HG02884 (cell line): Measurements from ENCODE around the gene TTC22.

Source experiments
- ATAC-seq: cut with Tn5 transposase; IDR thresholded peaks from one replicate; pipeline ENCODE4 v1.9.1; 2021; ENCODE audit warnings: mild to moderate bottlenecking, moderate library complexity; ENCODE audit not compliant: unreplicated experiment

Gene TTC22

GRCh38 chr1:54835131-54835898, 34.2 kb upstream of the TTC22 start:
- no peak for ATAC-seq

- ATAC-seq: no peak
Observed at GRCh38 chr1:54834007-54834541, 33.0 kb upstream of the TTC22 start.

- no peak for ATAC-seq
Observed at GRCh38 chr1:54833121-54833520, 32.0 kb upstream of the TTC22 start.

- no peak for ATAC-seq
Observed at GRCh38 chr1:54826226-54826816, 25.2 kb upstream of the TTC22 start.

GRCh38 chr1:54825696-54826095, 24.6 kb upstream of the TTC22 start:
- ATAC-seq: no peak

- ATAC-seq: no peak
Observed at GRCh38 chr1:54823670-54824069, 22.5 kb upstream of the TTC22 start.

GRCh38 chr1:54819733-54820132, 18.6 kb upstream of the TTC22 start:
- ATAC-seq: no peak

- ATAC-seq: no peak
Observed at GRCh38 chr1:54819195-54819536, 18.0 kb upstream of the TTC22 start.

- no peak for ATAC-seq
Observed at GRCh38 chr1:54818461-54819194, 17.5 kb upstream of the TTC22 start.

GRCh38 chr1:54816951-54817350, 15.8 kb upstream of the TTC22 start:
- ATAC-seq: no peak

- ATAC-seq: no peak
Observed at GRCh38 chr1:54816130-54816529, 15.0 kb upstream of the TTC22 start.

GRCh38 chr1:54815086-54815876, 14.2 kb upstream of the TTC22 start:
- no peak for ATAC-seq

- ATAC-seq: no peak
Observed at GRCh38 chr1:54814571-54814970, 13.4 kb upstream of the TTC22 start.

- no peak for ATAC-seq
Observed at GRCh38 chr1:54814126-54814498, 13.0 kb upstream of the TTC22 start.

GRCh38 chr1:54813485-54814125, 12.5 kb upstream of the TTC22 start:
- ATAC-seq: no peak

GRCh38 chr1:54812801-54813484, 11.8 kb upstream of the TTC22 start:
- ATAC-seq: no peak

- no peak for ATAC-seq
Observed at GRCh38 chr1:54811739-54812655, 10.9 kb upstream of the TTC22 start.

GRCh38 chr1:54811066-54811465, 9.9 kb upstream of the TTC22 start:
- no peak for ATAC-seq
